A549 (cell line): ENCODE results near the gene REC114. TPM values are rescaled to one million over a fixed set of nuclear protein-coding genes. Genes with fewer than 3 reads are reported as not detected.

Experiments
- ATAC-seq, 2 experiments: fragments of 200-7000 bp in 1 of 2; fragments of >200 bp in 1 of 2; cut with Nextera tagmentation in 1 of 2; cut with Tn5 transposase in 1 of 2; 3 replicates each; pipeline versions ENCODE4 v1.8.0 to v1.9.1; 2018 to 2020; ENCODE audit warnings: mild to moderate bottlenecking in 1 of 2, moderate library complexity in 1 of 2
- CTCF ChIA-PET: fragments of 300-600 bp; sonication (Branson Sonifier 250); formaldehyde crosslinking; extraction: SDS; loops from one replicate; lab custom pipeline; 2021; ENCODE audit warnings: antibody characterized with exemption, inconsistent platforms; lab: Yijun Ruan, JAX
- POLR2A ChIA-PET: fragments of 350-600 bp; formaldehyde crosslinking; extraction: SDS; loops from one replicate; lab custom pipeline; 2021; ENCODE audit warnings: antibody characterized with exemption, inconsistent platforms; lab: Yijun Ruan, JAX
- DNase-seq, 2 experiments: peaks; one replicate each; pipeline versions ENCODE4 v3.0.0 to v3.0.0-alpha.2; 2011 to 2016; ENCODE audit warnings: low read depth in 1 of 2, low spot score in 1 of 2
- FAIRE-seq: peaks from 2 replicates; lab custom pipeline; 2011; peaks lifted over from hg19 to GRCh38; lab: Jason Lieb, UNC
- H3K27ac ChIP-seq, 2 experiments: fragments of >200 bp; sonication (Bioruptor Twin); formaldehyde crosslinking; 3 replicates each; pipeline ENCODE4 v1.5.1; 2016 to 2017
- H3K4me1 ChIP-seq: fragments of >200 bp; sonication (Bioruptor Twin); formaldehyde crosslinking; 3 replicates; pipeline ENCODE4 v1.6.1; 2016
- H3K4me2 ChIP-seq: fragments of >200 bp; sonication (Bioruptor Twin); formaldehyde crosslinking; 3 replicates; pipeline ENCODE4 v1.6.1; 2016
- H3K4me3 ChIP-seq: fragments of >200 bp; sonication (Bioruptor Twin); formaldehyde crosslinking; 3 replicates; pipeline ENCODE4 v1.5.1; 2016
- H3K9me3 ChIP-seq: fragments of >200 bp; sonication (Bioruptor Twin); formaldehyde crosslinking; 3 replicates; pipeline ENCODE4 v1.6.1; 2016
- EHF ChIP-seq: fragments of 250-450 bp; sonication (Bioruptor Pico); IDR thresholded peaks from 2 replicates; pipeline ENCODE4 v1.5.0; 2020; ENCODE audit warnings: mild to moderate bottlenecking
- HOXA7 ChIP-seq: fragments of 250-450 bp; sonication (Bioruptor Pico); IDR thresholded peaks from 2 replicates; pipeline ENCODE4 v1.5.0; 2020; ENCODE audit warnings: mild to moderate bottlenecking, moderate library complexity
- HOXB13 ChIP-seq: fragments of 250-450 bp; sonication (Bioruptor Pico); IDR thresholded peaks from 2 replicates; pipeline ENCODE4 v1.5.0; 2020; ENCODE audit warnings: low read depth, mild to moderate bottlenecking, moderate library complexity
- HOXB5 ChIP-seq: fragments of 250-450 bp; sonication (Bioruptor Pico); IDR thresholded peaks from 2 replicates; pipeline ENCODE4 v1.5.0; 2020; ENCODE audit warnings: mild to moderate bottlenecking, moderate library complexity
- MAFK ChIP-seq: fragments of 450-650 bp; IDR thresholded peaks from 2 replicates; pipeline ENCODE4 v1.6.1; 2014; ENCODE audit not compliant: partially characterized antibody
- MAZ ChIP-seq: fragments of 150-350 bp; IDR thresholded peaks from 2 replicates; pipeline ENCODE4 v1.6.1; 2014; ENCODE audit warnings: antibody characterized with exemption, low read depth, low read length, borderline replicate concordance
- NFE2L2 ChIP-seq: fragments of 150-350 bp; conservative IDR thresholded peaks from 2 replicates; pipeline ENCODE4 v1.6.1; 2014; ENCODE audit warnings: low read length
- PBX3 ChIP-seq: IDR thresholded peaks from 2 replicates; pipeline ENCODE4 v1.6.1; 2012
- POLR2A ChIP-seq: IDR thresholded peaks from 2 replicates; pipeline ENCODE4 v1.6.1; 2012; ENCODE audit warnings: mild to moderate bottlenecking, low read length
- RARB ChIP-seq: fragments of 250-450 bp; sonication (Bioruptor Pico); IDR thresholded peaks from 2 replicates; pipeline ENCODE4 v1.8.0; 2021; ENCODE audit warnings: mild to moderate bottlenecking, moderate library complexity
- RCOR1 ChIP-seq: fragments of 150-350 bp; IDR thresholded peaks from 2 replicates; pipeline ENCODE4 v1.6.1; 2014; ENCODE audit warnings: antibody characterized with exemption, low read length, low read depth
- REST ChIP-seq: fragments of 200-600 bp; sonication (generic); IDR thresholded peaks from 2 replicates; pipeline ENCODE4 v1.6.1; 2016; ENCODE audit warnings: antibody characterized with exemption, mild to moderate bottlenecking, moderate library complexity
- RFX5 ChIP-seq: fragments of 450-650 bp; IDR thresholded peaks from 2 replicates; pipeline ENCODE4 v1.7.1; 2014; ENCODE audit warnings: antibody characterized with exemption, mild to moderate bottlenecking, moderate library complexity
- SREBF2 ChIP-seq: fragments of 450-650 bp; IDR thresholded peaks from 2 replicates; pipeline ENCODE4 v1.6.1; 2014; ENCODE audit warnings: mild to moderate bottlenecking, moderate library complexity
- TP53 ChIP-seq: fragments of 250-450 bp; sonication (Bioruptor Pico); IDR thresholded peaks from 2 replicates; pipeline ENCODE4 v1.5.0; 2021; ENCODE audit warnings: mild to moderate bottlenecking, moderate library complexity
- ZC3H11A ChIP-seq: fragments of 450-650 bp; IDR thresholded peaks from 2 replicates; pipeline ENCODE4 v1.6.1; 2014; ENCODE audit warnings: antibody characterized with exemption, mild to moderate bottlenecking
- ZNF302 ChIP-seq: fragments of 250-450 bp; sonication (Bioruptor Pico); IDR thresholded peaks from 2 replicates; pipeline ENCODE4 v1.9.0; 2021; ENCODE audit warnings: inconsistent platforms, mild to moderate bottlenecking, moderate library complexity
- ZSCAN20 ChIP-seq: fragments of 250-450 bp; sonication (Bioruptor Pico); IDR thresholded peaks from 2 replicates; pipeline ENCODE4 v1.8.0; 2022; ENCODE audit warnings: mild to moderate bottlenecking, moderate library complexity
- WGBS: methylation state at CpG from one replicate; pipeline ENCODE4 v1.1.6; 2017; ENCODE audit errors: missing lambda C conversion rate; 5-methylcytosine and 5-hydroxymethylcytosine counted together
- polyA plus RNA-seq, 4 experiments: library from polyadenylated mRNA; depleted of rRNA in 3 of 4; stranded (reverse); fragments of >200 nt; fragmentation: RNase III in 1 of 4; extraction: RNeasy Plus Mini Kit Qiagen cat#74134 plus additional on column Dnase treatment in 1 of 4; gene quantifications; 2 replicates in 3 of 4; 3 replicates in 1 of 4; pipeline ENCODE4 v1.2.3, GENCODE V29; 2011 to 2017
- TF ChIP-seq, protein P1 (sequence below): fragments of >200 bp; sonication (Bioruptor Twin); formaldehyde crosslinking; IDR thresholded peaks from 3 replicates; pipeline ENCODE4 v1.6.1; 2016
- TF ChIP-seq, protein P2 (sequence below): IDR thresholded peaks from 2 replicates; pipeline ENCODE4 v1.6.1; 2012
- TF ChIP-seq, protein P3 (sequence below): fragments of 450-650 bp; IDR thresholded peaks from 2 replicates; pipeline ENCODE4 v1.6.1; 2014; ENCODE audit warnings: antibody characterized with exemption

Gene REC114
- polyA plus RNA-seq, 2 of the 4 experiments (the other 2 are of a cell fraction): not detected

- Histone ChIP-seq H3K9me3 (no peaks in the 10 kb centered on the region; the same call in 2 of the 3 replicates), H3K4me2 (no peak overlapping the region), H3K4me1 (no peaks in the 10 kb centered on the region), H3K4me3 (no peak overlapping the region), H3K27ac (no peak overlapping the region)
- DNase-seq (no peak), FAIRE-seq (peak; percentile 59), ATAC-seq (no peak)
- TF ChIP-seq HOXB5 (CRISPR knock-in tag): no peak
- TF ChIP-seq NFE2L2: 0 out of 2 replicates have a peak, but pooled peaks have one; percentile 28
- 35% methylated on average over 7 of the region's 7 CpGs for WGBS
- CTCF ChIA-PET: interaction anchor here (0.9 to 1.3 kb wide), 2 partner anchors 12 to 18 kb away, joined by 3 read pairs; no protein-coding TSS in a partner anchor
- POLR2A ChIA-PET: no interaction called here
These were observed 33.8 kb downstream of the REC114 start for GRCh38 chr15:73476704-73477216.

DNA sequence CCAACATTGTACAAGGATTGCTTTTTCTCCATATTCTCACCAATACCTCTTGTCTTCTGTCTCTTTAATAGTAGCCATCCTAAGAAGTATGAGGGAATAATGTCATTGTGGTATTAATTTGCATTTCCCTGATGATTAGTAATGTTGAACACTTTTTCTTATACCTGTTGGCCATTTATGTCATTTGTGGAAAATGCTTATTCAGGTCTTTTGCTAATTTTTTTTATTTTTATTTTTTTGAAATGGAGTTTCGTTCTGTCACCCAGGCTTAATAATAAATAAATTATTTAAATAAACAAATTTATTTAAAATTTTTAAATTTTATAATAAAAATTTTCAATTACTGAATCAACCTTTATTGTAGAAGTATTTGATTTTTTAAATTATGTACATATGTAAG lies 37.1 kb downstream of the REC114 start:
- FAIRE-seq: no peak
- peak; percentile 43 for TF ChIP-seq MAFK
- TF ChIP-seq RFX5: no peak
- CTCF ChIA-PET: no interaction called here
- H3K4me2 ChIP-seq: no peak overlapping the region
- DNase-seq: no peak
- 1% methylated on average over 1 of the region's 1 CpG for WGBS
- H3K4me3 ChIP-seq: no peak overlapping the region
- no peaks in the 10 kb centered on the region; the same call in 2 of the 3 replicates for H3K9me3 ChIP-seq
- POLR2A ChIA-PET: no interaction called here
- no peaks in the 10 kb centered on the region for H3K4me1 ChIP-seq
- no peak overlapping the region for H3K27ac ChIP-seq
- no peak for ATAC-seq

GRCh38 chr15:73482166-73482565 lies 39.2 kb downstream of the REC114 start:
- POLR2A ChIA-PET: no interaction called here
- CTCF ChIA-PET: interaction anchor here (1.0 kb wide), 1 partner anchor 10 kb away, joined by 3 read pairs; no protein-coding TSS in a partner anchor
- FAIRE-seq: peak; percentile 43
- Histone ChIP-seq H3K27ac (no peak overlapping the region), H3K4me2 (no peak overlapping the region), H3K4me1 (peaks cover 8% of the 10 kb centered on the region; the same call in 2 of the 3 replicates), H3K9me3 (no peaks in the 10 kb centered on the region; the same call in 2 of the 3 replicates), H3K4me3 (no peak overlapping the region)
- ATAC-seq: no peak
- TF ChIP-seq ZC3H11A: no peak
- TF ChIP-seq RCOR1: no peak
- TF ChIP-seq REST: no peak
- no peak for TF ChIP-seq RARB (CRISPR knock-in tag)
- TF ChIP-seq POLR2A: no peak
- no peak for TF ChIP-seq ZNF302 (CRISPR knock-in tag)
- TF ChIP-seq EHF (CRISPR knock-in tag): no peak
- no peak for TF ChIP-seq HOXB13
- TF ChIP-seq, protein P1, sequence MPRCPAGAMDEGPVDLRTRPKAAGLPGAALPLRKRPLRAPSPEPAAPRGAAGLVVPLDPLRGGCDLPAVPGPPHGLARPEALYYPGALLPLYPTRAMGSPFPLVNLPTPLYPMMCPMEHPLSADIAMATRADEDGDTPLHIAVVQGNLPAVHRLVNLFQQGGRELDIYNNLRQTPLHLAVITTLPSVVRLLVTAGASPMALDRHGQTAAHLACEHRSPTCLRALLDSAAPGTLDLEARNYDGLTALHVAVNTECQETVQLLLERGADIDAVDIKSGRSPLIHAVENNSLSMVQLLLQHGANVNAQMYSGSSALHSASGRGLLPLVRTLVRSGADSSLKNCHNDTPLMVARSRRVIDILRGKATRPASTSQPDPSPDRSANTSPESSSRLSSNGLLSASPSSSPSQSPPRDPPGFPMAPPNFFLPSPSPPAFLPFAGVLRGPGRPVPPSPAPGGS: no peak
- TF ChIP-seq, protein P2, sequence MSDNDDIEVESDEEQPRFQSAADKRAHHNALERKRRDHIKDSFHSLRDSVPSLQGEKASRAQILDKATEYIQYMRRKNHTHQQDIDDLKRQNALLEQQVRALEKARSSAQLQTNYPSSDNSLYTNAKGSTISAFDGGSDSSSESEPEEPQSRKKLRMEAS: no peak
- TF ChIP-seq SREBF2: no peak
- TF ChIP-seq PBX3: no peak
- no peak for TF ChIP-seq ZSCAN20
- TF ChIP-seq, protein P3, sequence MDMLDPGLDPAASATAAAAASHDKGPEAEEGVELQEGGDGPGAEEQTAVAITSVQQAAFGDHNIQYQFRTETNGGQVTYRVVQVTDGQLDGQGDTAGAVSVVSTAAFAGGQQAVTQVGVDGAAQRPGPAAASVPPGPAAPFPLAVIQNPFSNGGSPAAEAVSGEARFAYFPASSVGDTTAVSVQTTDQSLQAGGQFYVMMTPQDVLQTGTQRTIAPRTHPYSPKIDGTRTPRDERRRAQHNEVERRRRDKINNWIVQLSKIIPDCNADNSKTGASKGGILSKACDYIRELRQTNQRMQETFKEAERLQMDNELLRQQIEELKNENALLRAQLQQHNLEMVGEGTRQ: no peak
- no peak for TF ChIP-seq MAZ
- no peak for TF ChIP-seq HOXA7 (CRISPR knock-in tag)
- no peak for TF ChIP-seq TP53 (CRISPR knock-in tag)
- DNase-seq: no peak
- whole genome bisulfite sequencing: 64% methylated on average over 3 of the region's 3 CpGs
